H4 (cell line): ENCODE measurements around the gene THADA. TPM values are rescaled to one million over a fixed set of nuclear protein-coding genes. Genes with fewer than 3 reads are reported as not detected.

ENCODE experiments used
- DNase-seq: peaks from one replicate; pipeline ENCODE4 v3.0.0-alpha.2; 2015; ENCODE audit warnings: low spot score
- total RNA-seq: library from RNA; depleted of rRNA; stranded (reverse); fragments of >200 nt; shearing (Covaris generic); gene quantifications from 2 replicates; pipeline ENCODE4 v1.2.3, GENCODE V29; 2014

The THADA gene
- total RNA-seq, 1 experiment from 2014 or later: 10.9 TPM

DNA sequence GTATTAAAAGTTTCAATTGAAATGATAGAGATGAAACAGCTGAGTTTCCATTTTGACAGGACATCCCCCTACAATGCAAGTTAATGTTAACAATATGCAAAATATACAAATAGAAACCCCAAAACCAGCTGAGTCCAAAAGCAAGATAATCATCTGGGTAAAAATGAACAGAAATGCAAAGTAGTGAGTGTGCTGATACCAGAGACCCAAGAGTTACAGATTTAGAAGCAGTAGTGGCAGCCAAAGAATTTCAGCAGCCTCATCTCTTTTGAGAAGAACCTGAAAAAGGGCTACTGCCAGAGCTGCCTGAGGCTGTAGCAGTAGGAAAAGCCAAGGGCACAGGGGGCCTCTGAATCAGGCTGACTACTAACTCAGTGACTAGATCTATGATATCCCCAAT, 82.6 kb downstream of the THADA start:
- DNase-seq: no peak

DNA sequence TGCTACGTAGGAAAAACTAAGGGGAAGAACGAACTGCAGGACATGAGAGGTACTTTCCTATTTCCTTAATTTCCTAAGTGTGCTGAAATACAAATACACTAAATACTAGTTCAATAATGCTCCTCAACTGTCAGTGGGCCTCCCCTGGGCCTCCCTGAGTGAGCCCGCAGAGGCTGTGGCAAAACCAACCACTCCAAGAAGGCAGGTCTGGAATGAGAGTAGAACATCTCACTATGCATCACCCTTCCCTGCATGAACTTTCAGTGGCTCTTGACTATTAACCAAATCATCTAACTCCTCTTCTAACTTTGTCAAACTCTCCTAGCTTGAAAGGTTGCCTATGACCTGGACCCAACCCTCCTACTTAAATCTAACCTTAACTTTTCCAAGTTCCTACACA, 84.6 kb downstream of the THADA start:
- no peak for DNase-seq

DNA sequence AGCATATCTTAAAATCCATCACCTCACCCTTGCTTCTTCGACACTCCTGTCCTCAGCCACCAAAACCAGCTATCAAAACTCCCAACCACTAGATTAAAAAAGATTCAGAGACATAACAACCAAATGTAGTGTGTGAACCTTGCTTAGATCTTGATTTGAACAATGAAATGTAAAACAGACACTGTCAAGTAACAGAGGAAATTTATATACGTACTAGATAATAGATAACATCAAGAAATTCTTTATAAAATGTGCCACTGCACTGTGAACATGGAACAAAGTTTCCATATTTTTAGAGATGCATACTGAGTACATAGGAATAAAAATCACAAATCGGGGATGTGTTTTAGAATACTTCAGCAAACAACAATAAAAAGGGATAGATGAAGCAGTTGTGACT, 86.0 kb downstream of the THADA start:
- DNase-seq: no peak

DNA sequence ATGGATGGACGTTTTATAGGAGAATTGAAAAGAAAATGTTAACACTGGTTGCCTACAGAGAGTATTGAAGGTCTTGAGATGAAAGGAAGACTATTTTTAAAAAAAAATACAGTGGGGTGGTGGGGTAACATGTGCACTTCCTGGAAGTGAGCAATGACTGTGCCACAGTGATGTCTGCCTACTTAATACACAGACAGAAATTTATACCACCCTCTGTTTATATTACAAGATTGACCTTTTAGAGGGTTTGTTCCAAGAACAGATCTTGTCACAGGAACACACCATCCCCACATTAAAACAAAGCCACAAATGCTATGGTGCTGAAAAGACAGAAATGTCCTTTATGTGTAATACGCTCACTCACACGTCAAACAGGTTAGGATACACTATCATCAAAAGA, 87.6 kb downstream of the THADA start:
- DNase-seq: no peak

DNA sequence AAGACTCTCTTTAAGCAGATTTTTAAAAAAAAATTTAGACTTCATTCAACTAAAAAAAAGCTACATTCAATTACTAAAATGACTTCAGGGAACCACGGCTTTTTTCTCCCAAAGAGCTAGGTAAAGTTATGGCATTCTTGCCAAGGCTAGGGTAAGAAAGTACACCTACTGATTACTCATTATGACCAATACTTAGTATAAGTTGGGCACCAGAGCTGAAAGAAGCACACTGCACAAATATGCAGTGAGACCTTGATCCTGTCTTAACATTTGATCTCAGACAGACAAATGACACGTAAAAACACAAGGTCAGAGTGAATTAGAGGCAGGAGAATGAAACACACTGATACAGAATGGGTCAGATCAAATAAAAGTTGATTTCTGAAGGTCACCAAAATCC, 88.7 kb downstream of the THADA start:
- DNase-seq: no peak

DNA sequence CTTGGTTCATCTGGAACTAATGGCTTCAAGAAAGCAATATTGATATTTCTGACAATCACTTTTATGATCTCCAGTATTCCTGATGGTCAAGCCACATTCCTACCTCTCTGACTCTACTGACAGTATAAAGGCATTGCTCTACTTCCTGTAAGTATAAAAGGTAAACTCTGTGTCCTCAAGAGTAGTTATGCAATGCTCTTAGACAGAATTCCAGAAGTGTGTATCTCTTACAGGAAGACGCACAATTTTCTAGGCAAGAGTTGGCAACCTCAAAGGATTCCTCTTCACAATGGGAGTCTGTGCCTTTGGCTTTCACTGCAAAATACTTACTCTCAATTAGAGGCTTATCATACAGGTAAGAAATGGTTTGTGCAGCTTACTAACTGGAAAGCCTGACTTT, 100.1 kb downstream of the THADA start:
- no peak for DNase-seq

DNA sequence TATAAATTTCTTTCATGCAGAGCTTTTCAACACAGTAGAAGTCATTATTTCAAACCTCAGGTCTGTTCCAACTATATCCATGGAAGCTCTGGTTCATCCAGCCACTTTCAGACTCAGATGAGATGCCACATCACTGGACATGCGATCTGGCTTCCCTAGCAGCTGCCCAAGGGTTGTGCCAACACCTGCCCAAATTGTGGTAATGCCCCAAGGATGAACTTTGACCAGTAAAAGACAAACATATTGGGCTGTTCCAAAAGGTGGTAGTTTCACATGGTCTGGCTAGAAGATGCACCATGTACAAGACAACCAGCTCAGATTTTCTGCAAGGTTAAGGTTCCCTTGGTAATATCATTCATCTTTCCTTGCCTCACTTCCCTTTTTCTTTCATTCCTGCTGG, 101.9 kb downstream of the THADA start:
- no peak for DNase-seq

DNA sequence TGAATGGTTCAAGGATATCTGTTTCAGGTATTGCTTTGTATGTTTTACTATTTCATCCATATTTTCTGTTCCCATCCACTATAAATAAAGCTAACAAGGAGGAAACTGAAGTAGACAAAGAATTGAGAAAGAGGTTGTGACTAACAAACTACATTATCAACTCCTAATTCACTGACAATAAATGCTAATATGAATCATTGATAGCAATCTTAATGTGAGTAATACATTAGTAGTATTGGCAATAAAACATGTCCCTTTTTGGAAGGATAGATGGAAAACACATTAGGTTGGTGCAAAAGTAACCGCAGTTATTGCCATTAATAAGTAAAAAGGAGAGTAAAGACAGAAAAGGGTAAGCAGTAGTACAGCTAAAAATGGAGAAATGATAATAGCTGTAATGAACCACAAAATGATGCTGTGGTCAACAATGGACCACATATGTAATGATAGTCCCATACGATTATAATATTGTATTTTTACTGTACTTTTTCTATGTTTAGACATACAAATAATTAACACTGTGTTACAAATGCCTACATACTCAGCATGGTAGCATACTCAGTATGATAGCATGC, 104.7 kb downstream of the THADA start:
- no peak for DNase-seq

DNA sequence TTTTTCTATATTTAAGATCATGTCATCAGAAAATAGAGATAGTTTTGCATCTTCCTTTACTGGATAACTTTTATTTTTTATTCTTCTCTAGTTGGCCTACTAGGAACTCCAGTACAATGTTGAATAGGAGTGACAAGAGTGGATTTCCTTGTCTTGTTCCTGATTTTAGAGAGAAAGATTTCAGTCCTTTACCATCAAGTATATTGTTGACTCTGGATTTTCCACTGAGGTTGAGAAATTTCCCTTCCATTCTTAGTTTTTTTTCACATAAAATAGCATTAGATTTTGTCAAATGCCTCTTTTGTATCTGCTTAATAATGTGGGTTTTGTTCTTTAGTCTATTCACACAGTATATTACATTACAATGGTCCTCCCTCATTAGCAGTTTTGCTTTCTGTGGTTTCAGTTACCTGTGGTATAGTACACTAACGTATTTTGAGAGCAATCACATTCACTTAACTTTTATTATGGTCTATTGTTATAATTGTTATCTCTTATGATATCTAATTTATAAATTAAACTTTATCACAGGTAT, 105.5 kb downstream of the THADA start:
- no peak for DNase-seq

DNA sequence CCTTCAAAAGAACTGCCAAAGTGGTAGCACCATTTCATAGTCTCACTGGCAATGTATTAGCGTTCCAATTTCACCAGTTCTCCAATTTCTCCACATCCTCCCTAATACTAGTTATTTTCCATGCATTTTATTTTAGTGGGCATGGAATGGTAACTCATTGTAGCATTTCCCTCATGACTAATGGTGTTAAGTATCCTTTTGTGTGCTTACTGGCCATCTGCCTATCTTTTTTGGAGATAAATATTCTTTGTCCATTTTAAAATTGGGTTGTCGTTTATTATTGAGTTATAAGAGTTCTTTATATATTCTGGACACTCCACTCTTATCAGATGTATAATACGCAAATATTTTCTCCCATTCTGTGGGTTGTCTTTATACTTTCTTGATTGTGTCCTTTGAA, 107.1 kb downstream of the THADA start:
- DNase-seq: no peak

DNA sequence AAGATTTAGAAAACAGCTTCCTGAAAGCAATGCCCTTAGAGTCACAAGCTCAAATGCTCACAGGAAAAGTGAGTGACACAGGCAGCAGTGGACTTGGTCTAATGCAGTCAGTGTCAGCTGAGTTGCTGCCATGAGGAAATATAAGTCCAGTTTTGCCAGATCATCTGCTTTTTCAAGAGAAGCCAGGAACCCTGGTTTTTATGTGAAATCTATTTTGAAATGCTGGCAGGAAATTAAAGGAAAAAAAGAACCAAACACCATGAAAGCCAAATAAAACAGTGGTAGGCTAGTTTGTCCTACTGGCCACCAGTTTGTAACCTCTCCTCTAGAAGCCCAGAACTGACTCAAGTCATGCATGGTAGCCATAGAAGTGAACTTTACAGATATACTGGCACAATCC, 109.2 kb downstream of the THADA start:
- no peak for DNase-seq

DNA sequence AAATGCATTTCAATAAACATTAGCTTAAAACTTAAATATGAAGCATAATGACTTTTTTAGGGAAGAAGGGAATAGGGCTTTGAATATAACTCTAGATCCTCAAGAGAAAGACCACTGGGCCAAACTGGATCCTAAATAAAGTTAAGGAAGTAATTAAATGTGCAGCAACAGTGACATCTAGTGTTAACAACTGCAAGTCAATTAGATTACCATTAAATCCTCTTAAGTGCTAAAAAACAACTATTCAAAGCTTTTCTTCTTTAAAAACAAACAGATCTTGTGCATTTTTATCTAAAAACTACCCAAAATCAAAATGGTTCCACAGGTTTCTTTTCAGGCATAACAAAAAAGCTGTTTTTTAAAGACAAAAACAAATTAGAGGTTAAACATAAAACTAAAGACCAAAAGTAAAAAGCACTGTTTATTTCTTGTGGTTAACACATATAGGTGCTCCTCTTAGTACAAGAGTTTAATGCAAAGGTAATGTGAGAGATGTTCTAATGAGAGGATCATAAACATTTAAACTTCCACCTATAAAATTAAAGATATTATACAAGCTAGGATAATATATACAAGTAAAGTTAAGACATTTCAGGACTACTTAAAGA, 111.4 kb downstream of the THADA start:
- peak; percentile 72 for DNase-seq

DNA sequence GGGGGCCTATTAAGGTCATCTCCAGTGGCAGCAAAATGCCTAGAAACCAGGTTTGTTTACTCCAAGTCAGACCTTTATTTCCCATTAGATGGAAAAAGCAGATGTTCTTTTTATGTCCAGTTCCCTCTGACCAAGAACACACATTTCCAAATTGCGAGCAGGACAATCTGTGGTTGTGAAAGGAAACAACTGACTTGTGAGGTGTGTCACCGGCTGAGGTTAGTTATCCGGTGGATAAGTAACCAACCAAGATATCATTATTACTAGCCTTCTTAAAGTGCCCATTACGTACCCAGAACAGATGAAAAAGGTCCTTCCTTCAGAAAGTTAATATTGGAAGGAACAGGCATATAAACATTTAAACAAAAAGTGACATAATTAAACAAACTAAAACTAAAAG, 112.9 kb downstream of the THADA start:
- peak; percentile 28 for DNase-seq

DNA sequence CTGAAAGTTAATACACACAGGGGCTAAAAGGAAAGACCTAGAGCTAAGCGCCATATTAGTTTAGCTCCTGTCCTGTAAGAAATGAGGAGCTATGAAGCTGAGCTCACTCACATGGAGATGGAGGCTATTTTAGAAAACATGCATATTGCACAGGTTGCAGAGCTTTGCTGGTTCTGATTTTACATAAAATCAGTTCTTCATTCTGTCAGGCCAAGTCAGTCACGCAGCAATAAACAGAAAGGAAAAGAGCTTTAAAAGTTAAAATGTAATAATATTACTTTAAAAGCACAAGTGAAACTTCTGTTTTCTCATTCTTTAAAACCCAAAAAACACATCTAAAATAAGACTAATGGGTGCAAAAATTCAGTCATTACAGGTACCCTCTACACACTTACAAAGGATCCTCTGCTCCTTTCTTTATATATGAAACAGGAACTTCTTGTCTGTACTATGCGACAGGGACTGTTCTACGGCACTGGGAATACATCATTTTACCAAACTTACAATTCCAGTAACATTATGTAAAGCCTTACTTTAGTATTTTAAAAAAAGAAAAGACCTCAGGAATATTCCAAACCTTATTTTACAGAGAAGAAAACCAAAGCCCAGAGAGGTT, 113.8 kb downstream of the THADA start:
- DNase-seq: no peak

DNA sequence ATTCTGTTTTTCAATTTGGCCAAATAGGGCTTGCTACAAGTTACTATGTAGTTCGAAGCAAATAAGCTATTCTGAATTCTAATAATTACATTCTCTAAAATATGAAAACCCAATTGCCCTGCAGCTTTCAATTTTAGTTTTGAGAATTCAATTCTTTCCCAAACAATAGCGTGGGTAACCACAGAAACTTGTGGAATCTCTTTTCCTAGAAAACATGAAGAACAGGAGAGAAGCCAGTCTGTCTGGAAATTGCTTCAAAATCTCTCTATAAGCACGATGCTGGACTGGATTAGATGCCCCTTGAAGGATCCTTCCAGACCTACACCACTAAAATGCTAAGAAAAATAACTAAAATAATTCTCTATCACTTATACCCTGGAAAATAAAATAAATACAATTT, 115.0 kb downstream of the THADA start:
- DNase-seq: no peak

DNA sequence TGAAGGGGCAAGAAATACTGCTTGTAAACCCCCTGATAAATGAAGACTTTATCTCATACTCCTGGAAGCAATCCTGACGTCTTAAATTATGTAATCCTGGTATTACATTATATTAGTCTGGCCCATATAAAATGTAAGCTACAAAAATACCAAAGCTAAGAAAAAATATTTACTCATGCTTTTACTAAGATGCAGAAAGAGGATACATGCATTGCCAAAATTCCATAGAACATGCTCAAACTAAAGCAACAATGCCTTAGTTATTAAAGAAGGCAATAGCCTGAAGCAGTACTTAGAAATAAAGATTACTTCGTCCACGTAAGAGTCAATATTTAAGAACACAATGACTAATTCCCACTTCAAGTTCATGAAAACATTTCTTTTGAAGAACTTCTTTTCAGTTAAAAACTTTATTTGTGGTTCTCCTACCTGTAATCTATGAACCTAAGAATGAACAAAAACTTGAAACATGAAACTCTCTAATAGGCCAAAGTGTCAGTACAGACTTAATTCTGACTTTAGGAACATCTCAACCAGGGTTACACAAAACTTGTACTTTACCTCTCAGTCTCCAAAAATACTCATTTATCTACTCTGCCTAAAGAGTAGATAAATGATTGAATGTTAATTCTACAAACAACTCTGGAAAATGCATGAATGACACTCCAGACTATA, 117.3 kb downstream of the THADA start:
- no peak for DNase-seq

DNA sequence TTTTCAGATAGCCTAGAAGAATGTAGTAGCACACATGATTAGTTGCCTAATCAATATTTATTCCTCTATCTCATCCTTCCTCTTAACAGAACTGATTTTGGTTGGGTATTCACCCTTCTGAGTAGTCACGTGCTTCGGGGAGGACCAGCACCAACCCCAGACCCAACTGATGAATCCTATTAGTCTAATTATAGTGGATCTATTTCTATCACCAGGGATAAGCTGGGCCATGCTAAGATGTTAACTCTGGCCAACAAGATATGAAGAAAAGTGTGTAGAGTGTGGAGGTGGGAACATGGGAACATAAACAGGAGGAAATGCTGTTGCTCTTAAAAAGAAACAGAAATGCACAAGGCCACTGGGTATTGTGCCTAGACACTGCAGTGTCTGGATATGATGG, 119.9 kb downstream of the THADA start:
- no peak for DNase-seq

DNA sequence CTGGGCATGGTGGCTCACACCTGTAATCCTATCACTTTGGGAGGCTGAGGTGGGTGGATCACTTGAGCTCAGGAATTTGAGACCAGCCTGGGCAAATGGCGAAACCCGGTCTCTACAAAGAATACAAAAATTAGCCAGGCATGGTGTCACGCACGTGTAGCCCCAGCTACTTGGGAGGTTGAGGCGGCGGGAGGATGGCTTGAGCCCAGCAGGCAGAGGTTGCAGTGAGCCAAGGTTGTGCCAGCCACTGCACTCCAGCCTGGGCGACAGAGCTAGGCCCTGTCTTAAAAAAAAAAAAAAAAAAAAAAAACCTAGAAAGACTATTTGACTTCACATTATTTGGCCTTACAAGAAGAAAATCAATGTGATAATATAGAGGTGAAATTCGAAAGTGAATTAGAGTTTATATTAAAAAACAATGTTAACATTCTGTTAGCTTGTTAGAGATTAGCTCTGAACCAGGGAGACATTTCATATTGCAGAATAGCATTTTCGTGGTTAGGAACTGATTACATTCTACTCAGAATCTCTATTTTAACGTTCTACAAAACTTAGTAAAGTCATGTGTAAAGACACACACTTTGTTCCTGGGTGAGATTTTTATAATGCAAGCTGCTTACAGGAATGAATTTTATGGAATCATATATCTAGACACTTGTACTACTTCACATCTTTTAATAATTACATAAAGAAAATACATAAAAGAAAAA, 120.5 kb downstream of the THADA start:
- DNase-seq: no peak

DNA sequence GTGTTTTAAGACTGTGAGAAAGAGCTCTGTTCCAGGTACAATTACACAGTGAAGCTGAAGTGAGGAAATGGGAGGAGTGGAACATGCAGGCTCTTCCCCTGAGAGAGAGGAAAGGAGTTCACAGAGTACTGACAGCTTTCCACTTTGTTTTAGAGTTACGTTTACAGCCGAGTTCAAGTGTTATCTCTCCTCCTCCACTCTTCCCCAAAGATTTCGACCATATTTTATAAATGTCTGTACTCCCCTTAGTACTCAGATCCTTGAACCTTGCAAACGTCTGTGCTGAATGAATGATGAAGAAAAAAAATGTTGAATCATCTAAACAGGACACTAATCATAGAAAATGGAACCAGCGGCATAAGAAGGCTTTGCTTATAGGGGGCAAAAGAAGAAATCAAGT, 121.6 kb downstream of the THADA start:
- DNase-seq: no peak

DNA sequence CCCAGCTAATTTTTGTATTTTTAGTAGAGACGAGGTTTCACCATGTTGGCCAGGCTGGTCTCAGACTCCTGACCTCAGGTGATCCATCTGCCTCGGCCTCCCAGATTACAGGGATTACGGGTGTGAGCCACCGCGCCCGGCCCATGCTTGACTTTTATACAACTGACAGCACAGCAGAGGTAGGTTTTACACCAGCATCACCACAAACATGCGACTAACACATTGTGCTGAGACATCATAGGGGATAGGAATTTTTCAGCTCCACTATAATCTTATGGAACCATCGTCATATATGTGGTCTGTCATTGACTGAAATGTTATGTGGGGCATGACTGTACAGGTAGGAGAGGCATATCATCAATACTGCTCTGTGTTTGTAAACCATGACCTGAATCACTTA, 122.1 kb downstream of the THADA start:
- DNase-seq: no peak

DNA sequence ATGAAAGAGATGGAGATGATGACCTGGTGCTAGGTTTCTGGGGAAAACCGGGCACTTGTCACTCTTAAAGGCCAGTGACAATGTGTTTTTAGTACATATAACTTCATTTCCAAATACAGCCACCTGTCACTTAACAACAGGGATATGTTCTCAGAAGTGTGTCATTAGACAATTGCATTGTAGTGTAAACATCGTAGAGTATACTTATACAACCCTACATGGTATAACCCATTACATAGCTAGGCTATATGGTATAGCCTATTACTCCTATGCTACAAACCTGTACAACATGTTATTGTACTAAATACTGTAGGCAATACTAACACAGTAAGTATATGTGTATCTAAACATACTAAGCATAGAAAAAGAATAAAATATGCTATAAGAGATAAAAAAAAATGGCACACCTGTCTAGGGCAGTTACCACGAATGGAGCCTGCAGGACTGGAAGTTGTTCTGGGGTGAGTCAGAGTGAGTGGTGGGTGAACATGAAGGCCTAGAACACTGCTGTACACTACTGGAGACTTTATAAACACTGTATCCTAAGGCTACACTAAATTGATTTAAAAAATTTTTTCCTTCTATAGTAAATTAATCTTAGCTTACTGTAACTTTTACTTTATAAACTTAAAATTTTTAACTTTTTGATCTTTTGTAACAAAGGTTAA, 123.2 kb downstream of the THADA start:
- no peak for DNase-seq

DNA sequence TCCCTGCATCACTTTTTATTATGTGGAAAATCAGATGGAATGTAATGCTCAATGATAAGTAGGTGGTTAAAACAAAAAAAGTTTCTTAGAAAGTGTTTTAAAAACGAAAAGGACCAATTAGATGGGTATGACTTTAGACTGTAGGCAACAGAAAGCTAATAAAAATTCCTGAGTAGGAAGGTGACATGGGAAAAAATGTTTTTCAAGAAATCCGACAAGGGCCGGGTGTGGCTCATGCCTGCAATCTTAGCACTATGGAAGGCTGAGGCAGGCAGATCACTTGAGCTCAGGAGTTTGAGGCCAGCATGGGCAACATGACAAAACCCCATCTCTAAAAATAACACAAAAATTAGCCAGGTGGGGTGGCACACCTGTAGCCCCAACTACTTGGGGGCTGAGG, 126.1 kb downstream of the THADA start:
- no peak for DNase-seq
